Activated CD4-positive, CD25-positive, alpha-beta regulatory T cell treated with anti-CD3 and anti-CD28 coated beads, Interleukin-2, amount 50 U/mL, for 16 hours (primary cell): ENCODE data around the gene HOXA10.

Experiments
- DNase-seq: peaks from one replicate; pipeline ENCODE4 v3.0.0-alpha.2; 2020; ENCODE audit warnings: low read depth, low spot score

Gene HOXA10

DNA sequence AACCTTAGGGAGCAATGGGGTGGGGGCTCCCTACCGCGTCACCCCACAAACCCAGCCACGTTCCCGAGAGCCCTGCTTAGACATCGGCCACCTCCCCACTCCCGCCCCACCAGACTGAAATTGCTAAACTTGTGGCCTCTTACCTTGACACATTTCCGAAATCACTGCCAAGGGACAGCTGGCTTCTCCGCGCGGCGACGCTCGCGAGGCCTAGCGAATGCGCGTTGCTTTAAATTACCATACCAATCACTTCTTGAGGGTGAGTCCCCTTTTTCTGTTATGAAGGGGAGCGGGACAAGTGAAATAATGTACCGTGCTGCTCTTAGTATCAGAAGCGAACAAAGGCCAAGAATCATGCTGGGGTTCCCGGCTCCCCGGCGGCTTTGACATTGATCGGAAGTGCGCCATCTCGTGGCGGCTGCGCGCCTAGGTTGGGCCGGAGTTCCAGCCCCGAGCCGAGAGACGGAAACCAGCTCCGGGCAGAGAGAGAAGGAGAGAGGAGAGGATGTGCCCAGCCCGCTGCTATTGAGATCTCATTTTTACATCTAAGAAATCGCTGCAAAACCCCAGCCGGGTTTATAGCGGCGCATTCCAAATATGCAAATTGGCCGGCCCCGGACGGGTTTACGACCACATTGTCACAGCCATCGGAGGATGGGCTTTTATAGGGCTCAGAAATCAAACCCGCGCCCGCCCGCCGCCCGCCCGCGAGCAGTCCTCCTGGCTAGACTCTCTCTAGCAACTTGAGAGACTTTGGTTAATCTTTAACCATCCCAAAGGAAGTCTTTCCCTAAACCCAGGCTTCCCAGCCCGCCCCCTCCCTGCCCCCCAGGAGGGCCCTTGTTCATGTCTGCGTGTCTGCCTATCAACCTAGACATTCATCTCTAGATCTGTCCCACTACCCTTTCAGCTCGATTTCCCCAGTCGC, 5.6 kb upstream of the HOXA10 start:
- no peak for DNase-seq

DNA sequence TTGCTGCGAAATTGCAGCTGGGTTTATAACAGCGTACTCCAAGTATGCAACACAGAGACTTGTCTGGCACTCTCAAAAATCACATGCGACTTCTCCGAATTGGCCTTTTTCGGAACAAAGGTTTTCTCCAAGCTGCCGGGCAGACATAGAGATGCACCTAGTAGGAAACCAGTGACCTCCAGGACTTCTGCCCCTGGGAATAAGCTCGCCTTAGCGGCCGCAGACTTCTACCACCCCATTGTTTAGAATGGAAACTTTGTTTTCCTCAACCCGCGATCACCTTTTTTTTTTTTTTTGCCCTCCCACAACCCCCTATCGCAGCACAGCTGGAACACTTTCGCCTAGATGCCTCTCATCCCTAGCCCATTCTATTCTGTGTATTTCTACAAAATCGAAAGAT, 4.9 kb upstream of the HOXA10 start:
- DNase-seq = no peak

DNA sequence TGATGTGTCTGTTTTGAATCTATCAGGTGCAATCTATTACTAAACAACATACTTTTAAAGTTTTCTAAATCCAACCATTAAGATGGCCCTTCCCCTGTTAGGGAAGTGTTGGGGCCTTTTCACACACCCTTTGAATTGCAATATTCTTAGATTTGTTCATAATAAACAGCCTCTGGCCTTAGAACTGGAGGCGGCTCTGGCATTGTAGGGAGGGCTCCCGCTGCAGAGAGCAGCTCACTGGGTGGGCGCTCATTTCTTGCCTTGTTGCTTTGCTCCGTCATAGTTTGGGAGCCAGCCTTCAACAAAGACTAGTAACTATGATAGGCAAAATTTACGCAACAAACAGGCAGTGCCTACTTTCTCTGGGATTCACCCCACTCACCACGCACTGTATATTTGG, 4.2 kb upstream of the HOXA10 start:
- DNase-seq = no peak

- DNase-seq = no peak
These were observed 3.7 kb upstream of the HOXA10 start for GRCh38 chr7:27177795-27178320.

DNA sequence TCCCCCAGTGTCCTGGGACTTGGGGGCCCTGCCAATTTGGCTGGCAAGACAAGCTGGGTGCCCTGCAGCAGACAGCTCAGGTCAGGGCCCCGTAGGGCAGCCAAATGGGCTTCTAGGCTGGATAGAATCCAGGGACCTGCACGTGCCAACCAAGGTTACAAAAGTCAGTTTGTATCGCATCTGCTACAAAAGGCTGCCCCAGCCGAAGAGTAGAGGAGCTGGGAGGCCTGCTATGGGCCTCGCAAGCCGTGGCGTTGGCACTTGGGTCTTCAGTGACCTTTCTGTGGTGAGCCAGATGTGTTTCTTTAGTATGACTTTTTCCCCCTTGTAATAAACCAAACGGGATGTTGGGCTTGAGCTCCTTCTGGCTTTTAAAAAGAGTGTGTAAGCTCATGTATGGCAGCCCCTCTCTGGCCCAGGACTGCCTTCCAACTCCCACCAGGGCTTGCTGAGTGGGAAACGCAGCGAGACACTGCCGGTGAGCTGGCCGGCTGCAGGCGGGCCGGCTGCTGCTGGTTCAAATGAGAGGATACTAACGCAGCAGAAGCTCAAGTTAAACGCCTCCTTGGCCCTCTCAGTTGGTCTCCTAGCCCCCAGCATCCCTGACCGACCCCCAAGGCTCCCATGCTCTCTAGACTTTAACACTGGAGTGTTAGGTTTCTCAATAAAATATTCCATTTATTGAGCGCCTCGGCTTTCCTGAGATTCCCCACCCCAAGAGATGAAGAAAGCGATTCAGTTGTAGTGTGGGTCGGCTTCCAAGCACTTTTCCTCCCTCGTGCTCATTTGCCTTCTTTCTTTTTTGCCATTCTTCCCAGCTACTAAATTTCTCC, 3.1 kb upstream of the HOXA10 start:
- DNase-seq = no peak

DNA sequence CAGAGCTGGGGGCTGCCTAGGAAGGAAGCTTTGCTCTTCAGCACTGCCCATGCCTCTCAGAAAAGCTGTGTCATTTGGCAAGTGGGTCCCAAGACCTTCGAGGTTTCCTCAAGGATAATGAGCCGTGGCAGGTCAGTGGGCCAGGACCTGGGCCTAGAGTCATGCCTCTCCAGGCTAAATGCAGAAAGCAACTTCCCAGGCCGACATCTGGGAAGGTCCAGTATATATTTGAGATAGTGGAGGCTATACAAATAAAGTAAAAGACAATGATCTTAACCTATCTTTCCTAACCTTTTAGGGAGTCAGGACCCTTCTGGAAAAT, 2.4 kb upstream of the HOXA10 start:
- no peak for DNase-seq

DNA sequence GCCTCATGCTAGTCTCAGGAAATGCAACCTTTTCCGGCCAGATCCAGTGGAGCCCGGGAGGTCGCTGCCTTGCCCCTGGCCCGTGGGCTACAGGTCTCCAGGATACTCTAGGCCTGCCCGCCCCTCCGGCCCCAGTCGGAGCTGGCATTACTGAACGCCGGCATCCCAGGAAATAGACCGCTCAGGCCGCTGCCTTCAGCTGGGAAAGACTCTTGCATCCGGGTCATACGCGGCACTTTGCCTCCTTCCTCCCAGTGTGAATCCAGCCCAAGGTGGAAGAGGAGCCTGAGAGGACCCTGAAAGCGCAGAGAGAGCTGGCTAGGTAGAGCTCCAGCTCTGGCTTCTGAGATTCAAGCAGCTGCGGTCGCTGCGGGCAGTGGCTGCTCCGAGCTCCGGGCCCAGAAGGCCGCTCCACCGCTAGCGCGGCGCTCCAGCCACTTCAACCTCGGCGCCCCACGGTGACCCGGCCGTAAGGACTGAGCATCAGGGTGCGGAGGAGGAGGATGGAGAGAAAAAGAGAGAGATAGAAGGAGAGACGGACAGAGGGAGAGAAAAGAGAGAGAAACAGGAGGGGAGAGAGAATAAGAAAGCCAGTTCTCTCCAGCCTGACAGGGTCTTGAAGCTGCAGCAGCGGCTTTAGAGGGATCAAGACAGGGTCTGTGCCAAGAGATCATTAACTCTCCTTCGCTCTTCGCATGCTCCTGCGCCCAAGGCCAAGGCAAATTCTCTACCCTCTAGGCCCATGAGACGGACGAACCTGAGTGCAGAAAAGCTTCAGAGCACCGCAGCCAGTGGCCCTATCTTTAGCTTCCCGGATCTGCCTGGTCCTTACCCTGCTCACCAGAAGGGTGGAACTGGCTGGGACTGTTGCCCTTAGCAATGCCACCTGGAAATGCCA, 1.8 kb upstream of the HOXA10 start:
- DNase-seq = no peak

GRCh38 chr7:27174874-27175625, 930 bp upstream of the HOXA10 start:
- no peak for DNase-seq

DNA sequence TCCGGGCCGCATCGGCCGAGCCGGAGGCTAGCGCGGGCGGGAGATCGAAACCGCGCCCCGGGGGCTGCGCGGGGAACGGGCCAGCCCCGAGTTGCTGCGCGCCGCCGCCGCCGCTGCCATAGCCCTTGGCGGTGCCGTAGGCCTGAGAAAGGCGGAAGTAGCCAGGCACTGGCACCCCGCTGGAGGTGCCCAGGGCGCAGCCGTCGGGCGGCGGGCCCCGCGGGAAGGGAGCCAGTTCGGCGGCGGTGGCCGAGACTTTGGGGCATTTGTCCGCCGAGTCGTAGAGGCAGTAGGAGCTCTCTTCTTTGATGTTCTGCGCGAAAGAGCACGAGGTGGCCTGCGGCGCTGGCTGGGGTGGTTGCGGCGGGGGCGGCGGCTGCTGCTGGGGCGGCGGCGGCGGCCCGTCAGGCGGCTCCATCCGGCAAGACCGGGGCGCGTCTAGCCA, 587 bp downstream of the HOXA10 start:
- DNase-seq = no peak

- DNase-seq = no peak
These were observed 1.2 kb downstream of the HOXA10 start for GRCh38 chr7:27172823-27173510.

DNA sequence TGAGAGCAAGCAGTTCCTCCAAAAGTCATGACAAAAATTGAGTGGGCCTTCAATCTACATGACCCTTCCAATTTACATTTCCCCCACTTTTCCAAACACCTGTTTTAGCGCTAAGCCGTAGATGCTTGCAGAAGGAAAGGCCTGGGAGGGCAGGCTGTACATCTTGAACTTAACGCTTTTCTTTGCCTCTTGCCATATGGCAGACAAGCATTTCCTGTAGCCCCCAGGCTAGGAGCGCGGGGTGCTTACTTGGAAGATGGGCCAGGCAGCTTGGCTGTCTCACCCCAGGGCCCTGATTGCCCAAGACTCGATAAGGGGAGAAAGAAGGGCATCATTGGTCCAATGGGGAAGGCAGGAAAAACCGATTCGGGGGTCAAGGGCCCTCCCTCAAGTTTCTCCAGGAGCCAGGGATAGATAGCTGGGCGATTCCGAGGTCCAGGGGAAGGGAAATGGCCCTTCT, 1.8 kb downstream of the HOXA10 start:
- DNase-seq = no peak

DNA sequence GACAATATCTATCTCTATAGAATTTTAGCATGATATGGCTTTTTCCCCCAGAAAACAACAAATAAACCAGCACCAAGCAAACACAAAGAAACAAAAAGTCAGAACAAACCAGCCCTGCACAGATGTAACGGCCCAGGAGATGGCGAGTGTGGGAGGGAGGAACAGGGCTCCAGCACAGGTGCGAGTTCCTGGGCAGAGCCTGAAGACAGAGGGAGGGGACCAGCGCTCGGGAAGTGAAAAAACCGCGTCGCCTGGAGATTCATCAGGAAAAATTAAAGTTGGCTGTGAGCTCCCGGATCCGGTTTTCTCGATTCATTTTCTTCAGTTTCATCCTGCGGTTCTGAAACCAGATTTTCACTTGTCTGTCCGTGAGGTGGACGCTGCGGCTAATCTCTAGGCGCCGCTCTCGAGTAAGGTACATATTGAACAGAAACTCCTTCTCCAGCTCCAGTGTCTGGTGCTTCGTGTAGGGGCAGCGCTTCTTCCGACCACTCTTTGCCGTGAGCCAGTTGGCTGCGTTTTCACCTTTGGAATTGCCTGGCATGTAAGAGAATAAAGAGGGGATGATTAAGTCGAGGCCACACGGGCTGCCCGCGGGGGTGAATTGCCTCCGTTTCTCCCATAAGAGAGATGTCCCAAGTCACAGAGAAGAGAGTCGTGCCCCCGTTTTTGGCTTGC, 2.3 kb downstream of the HOXA10 start:
- DNase-seq = no peak

- DNase-seq = no peak
These were observed 2.8 kb downstream of the HOXA10 start for GRCh38 chr7:27171325-27171636.

DNA sequence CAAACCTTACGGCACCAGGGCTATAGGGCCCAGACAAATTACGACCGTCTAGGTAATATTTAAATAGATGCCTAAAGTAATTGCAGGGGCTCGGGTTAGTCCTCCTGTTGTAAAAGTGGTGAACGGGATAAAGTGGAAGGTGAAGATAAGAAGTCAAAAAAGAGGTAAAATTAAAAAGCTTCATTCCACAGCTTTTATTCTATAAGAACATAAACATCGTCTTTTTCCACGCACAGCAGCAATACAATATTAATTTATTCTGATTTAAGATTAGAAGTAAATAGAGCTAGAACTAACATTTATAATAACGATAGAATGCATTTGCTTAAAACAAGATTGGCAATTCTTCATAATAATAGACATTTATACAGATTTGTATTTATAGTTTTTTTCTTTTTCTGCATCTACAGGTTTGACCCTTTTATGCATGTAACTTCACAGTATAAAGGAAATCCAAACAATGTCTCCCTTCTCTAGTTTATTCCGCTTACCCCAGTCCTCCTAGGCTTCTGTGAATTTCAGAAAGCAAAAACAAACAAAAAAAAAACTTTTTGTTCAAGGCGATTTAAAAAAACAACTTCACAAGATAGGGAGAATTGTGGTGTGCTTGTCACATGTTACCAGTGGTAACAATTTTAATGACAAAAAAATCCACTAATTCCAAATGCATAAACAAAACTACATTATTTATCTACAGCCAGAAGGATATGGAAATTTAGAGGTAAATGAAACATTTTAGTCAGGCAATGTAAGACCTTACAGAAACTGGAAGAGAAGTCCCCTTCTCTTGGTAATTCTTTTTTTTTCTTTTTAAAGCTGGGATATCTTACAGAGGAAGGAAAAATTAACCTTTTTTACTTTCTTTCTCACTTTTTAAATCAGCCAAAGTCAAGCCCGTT, 3.4 kb downstream of the HOXA10 start:
- no peak for DNase-seq

DNA sequence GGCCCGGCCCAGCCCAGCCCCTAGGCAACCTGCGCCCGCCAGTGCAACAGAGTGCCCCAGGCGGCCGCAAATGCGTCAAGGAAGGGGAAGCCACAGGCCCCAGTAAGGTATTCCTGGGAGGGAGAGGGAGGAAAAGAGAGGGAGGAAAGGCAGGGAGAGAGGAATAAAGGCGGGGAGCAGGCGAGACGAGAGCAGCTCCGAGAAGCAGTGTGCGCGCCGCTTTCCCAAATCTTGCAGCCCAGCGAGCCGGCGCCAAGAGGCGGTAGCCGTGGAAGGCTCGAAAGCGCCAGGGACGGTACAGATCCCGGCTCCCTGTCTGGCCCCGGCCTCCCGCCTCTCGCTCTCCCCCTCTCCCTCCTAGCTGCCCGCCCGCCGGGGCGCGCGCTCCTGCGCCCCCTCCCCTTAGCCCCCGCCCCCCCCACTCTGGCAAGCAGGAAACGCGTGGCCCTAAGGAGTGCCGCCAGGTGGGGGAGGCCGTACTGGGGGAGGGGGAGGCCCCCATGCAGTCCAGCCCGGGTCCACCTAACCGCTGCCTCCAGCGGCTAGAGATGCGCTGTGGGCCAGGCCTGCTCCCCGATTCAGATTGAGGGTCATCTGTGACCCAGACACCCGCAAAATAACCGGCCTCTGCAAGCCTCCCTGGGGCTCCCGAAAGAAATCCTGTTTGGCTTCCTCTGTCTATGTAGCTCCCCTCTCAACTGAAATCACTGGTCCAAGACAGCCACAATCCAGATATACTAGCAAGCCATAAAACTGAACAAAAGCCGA, 4.3 kb downstream of the HOXA10 start:
- DNase-seq = no peak

GRCh38 chr7:27168265-27168947, 5.7 kb downstream of the HOXA10 start:
- no peak for DNase-seq

GRCh38 chr7:27167916-27168264, 6.2 kb downstream of the HOXA10 start:
- no peak for DNase-seq
